Esophagus muscularis mucosa (tissue), 4 donors: ENCODE results near the gene CLASP1.

Experiments used
- CTCF ChIP-seq, 3 experiments: fragments of 200-600 bp in 2 of 3; fragments of 450-650 bp in 1 of 3; sonication (generic) in 2 of 3; IDR thresholded peaks; one replicate each; pipeline ENCODE4 v1.5.1; 2017 to 2019; ENCODE audit warnings: antibody characterized with exemption in 3 of 3, mild to moderate bottlenecking in 2 of 3, moderate library complexity in 1 of 3
- EP300 ChIP-seq: sonication (generic); formaldehyde crosslinking; IDR thresholded peaks from one replicate; pipeline ENCODE4 v1.6.1; 2017; ENCODE audit warnings: antibody characterized with exemption
- POLR2A ChIP-seq: fragments of 450-650 bp; IDR thresholded peaks from one replicate; pipeline ENCODE4 v1.6.1; 2017; ENCODE audit warnings: antibody characterized with exemption, moderate library complexity, mild to moderate bottlenecking, low read depth
- POLR2AphosphoS5 ChIP-seq, 2 donors: sonication (generic); formaldehyde crosslinking; IDR thresholded peaks; one replicate each; pipeline ENCODE4 v1.6.1; 2017; ENCODE audit warnings: antibody characterized with exemption in 2 of 2

GRCh38 chr2:121650315-121650930, 1.2 kb upstream of the CLASP1 start:
- TF ChIP-seq POLR2A = no peak
- no peak for TF ChIP-seq CTCF (IDR thresholded peaks at IDR 0.05)
- no peak for TF ChIP-seq EP300
- no peak for TF ChIP-seq POLR2AphosphoS5 (IDR thresholded peaks at IDR 0.05)
